ENCODE data around the gene AGTR1.

The AGTR1 gene

GRCh38 chr3:148697306-148698189 lies at the start of gene AGTR1:
TSS of gene AGTR1 (plus strand) at chr3:148697903. CDS start at chr3:148741036, 43,133 bp downstream.
- no peak for DNase-seq (ENCODE audit: low read depth in 4 of 4, low spot score in 1 of 4)

GRCh38 chr3:148648685-148649352 lies 48.9 kb upstream of the AGTR1 start:
- no peak for DNase-seq (ENCODE audit: low read depth in 4 of 4, low spot score in 1 of 4)

GRCh38 chr3:148651549-148651948 lies 46.2 kb upstream of the AGTR1 start:
- no peak for DNase-seq (ENCODE audit: low read depth in 4 of 4, low spot score in 1 of 4)

GRCh38 chr3:148654433-148654832 lies 43.3 kb upstream of the AGTR1 start:
- no peak for DNase-seq (ENCODE audit: low read depth in 4 of 4, low spot score in 1 of 4)

DNA sequence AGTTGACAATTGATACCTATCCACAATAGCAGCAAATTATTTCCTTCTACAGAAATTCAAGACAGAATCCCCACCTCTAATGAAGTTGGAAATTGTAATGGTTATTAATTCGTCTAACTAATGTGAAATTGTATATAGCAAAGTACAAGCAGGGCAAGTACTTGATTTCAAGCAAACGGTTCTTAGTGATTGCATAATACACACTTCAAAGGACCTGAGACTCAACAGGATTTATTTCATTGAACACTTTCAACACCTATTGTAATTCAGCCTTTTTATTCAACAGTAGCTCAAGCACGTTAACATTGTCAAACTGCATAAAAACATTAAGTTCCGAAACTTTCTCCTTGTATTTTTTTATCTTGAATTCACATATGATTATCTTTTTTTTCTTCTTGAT lies 40.2 kb upstream of the AGTR1 start:
- no peak for DNase-seq (ENCODE audit: low read depth in 4 of 4, low spot score in 1 of 4)

DNA sequence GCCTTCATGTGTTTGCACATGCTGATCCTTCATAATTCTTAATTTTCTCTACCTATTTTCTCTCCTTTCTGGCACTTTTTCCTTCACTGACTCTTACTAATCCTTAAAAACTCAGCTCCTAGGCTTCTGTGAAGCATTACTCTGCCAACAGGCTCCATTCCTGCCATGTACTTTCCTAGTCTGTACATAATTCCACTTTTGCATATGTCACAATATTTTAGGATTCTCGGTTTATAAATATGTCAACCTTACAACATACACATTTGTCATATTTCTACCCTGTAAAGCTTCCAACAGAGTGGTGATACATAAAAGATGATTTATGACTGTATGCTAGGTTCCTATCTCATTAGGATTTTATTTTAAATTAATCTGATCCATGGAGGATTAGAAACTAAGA lies 38.2 kb upstream of the AGTR1 start:
- no peak for DNase-seq (ENCODE audit: low read depth in 4 of 4, low spot score in 1 of 4)

DNA sequence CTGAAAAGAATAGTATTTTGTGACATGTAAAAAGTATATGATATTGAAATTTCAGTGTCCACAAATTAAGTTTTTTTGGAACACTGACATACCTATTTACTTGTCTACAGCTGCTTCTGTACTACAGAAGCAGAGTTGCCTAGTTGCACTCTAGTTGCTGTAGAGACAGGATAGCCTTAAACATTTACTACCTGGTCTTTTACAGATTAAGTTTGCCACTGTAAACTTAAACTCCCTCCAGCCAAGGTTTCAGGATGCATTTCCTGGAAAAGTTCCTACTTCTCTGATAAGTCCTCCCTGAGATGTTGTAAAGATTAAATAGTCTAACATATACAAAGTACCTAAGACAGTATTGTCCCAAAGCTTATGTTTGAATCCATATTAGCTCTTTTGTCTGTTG lies 17.4 kb upstream of the AGTR1 start:
- DNase-seq (ENCODE audit: low read depth in 4 of 4, low spot score in 1 of 4): no peak

GRCh38 chr3:148681080-148681479 lies 16.6 kb upstream of the AGTR1 start:
- DNase-seq (ENCODE audit: low read depth in 4 of 4, low spot score in 1 of 4): no peak

DNA sequence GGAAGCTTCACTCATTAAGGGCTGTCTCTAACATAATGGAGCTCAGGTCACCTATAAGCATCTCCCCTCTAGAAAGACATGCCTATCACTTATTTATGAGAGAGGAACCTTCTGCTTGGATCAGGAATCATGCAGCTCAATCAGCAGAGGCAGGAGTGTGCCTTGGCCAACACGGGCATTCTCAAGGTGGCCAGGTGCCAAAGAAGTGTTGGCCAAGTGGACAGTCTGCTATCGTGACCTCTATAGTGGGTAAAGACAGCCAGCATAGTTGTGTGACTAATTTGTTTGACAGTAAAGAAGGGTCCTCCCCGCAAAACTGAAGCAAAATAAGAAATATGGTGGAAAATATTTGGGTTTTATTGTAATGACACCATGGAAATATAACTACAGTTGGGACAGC lies 14.7 kb upstream of the AGTR1 start:
- DNase-seq (ENCODE audit: low read depth in 4 of 4, low spot score in 1 of 4): no peak

DNA sequence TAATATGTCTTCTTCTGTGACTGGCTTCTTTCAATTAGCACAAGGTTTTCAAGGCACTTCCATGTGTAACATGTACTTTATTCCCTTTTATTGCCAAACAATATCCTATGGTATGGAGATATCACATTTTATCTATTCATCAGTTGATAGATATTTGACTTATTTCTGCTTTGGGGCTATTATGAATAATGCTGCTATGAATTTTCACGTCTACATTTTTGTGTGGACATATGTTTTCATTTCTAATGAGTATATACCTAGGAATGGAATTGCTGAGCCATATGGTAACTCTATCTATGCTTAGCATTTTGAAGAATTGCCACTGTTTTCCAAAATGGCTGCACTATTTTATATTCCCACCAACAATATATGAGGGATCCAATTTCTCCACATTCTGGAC lies 3.6 kb upstream of the AGTR1 start:
- no peak for DNase-seq (ENCODE audit: low read depth in 4 of 4, low spot score in 1 of 4)

DNA sequence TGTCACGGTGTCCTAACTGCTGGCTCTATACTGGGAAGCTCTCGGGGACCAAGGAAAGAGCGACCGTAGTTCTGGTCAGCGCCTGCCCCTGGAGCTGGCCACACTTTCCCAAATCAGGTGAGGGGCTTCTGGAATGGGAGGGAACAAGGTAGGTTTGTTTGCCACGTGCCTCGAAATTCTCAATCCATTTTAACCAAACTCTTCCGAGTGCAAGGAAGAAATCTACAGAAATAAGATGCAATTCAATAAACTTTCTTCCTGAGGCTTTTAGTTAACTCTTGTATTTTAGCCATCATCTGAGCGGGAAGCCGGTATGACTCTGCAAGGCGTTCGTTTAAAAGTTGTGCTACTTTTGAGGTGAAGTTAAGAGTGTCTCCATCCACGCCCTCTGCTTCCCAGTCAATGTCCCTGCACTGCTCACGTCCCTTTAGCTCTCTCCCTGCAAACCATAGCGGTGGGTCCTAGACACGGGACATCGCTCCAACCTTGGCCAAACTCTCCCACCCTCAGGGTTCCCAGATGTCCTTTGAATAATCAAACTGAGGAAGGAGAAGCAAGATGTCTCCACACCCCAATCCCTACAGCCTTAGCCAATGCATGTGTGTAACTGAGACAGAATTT lies 597 bp downstream of the AGTR1 start:
- no peak for DNase-seq (ENCODE audit: low read depth in 4 of 4, low spot score in 1 of 4)

DNA sequence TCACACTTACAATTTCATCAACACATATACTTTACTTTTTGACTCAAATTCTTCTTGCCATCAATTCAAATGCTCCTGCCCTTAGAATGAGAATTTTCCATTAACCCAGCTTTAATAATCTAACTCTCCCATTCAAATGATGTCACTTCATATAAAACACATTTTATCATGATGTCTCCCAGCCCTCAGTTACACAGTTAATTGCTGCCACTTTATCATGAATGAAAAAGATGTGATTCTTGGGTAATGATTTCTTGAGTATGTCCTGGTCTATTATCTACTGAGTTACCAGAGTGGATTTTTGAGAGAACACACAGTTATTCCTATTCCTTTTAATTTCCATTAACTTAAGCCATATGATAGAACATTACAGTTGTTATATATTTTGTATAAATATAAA lies 7.6 kb downstream of the AGTR1 start:
- no peak for DNase-seq (ENCODE audit: low read depth in 4 of 4, low spot score in 1 of 4)

DNA sequence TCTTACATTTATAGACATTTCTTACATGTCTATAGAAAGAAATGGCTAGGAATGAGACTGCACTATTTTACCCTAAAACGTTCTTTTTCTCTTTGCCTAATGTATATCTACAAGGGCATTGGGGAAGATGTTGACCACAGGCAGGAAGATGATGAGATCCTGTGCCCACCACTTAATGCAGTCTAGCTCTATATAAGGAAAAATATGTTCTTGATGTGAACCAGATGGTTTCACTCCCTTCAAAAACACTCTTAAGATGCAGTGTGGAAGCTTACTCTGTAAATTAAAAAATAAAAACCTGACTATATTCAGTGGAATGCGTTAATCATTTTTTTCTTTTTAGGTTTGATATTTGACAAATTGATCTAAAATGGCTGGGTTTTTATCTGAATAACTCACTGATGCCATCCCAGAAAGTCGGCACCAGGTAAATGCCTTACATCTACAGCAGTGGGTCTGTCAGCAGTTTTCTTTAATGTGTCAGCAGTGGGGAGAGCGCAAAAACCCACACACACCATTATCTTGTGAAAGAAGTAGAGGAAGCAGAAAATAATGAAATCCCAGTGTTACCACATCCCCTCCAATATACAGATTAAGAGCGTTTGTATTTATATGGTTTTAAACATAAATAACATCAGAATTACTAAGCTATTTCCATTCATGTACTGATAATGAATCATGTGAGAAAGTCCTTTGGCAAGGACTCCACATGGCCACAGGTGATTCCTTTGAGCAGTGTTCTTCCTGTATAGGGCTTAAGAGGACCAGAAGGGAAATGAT lies 10.1 kb downstream of the AGTR1 start:
- DNase-seq (ENCODE audit: low read depth in 4 of 4, low spot score in 1 of 4): no peak

DNA sequence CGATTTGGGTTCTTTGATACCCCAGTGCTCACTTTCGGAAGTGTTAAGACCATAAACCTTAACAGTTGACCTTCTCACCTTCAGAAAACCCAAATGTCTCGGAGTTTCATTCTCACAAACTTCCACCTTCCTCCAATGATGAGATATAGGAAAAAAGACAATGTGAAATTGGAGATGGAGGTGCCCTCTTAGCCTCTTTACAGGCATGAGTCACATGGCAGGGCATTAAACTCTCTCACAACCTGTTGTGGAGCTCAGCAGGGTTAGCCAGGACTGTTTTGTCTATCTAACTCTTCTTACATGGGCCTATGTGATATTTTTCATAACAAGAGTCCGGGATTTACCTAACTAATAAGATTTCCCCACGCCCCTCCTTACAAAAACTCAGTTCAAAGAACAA lies 10.7 kb downstream of the AGTR1 start:
- DNase-seq (ENCODE audit: low read depth in 4 of 4, low spot score in 1 of 4): no peak

- DNase-seq (ENCODE audit: low read depth in 4 of 4, low spot score in 1 of 4): no peak
Observed at GRCh38 chr3:148709560-148710253, 12.0 kb downstream of the AGTR1 start.

DNA sequence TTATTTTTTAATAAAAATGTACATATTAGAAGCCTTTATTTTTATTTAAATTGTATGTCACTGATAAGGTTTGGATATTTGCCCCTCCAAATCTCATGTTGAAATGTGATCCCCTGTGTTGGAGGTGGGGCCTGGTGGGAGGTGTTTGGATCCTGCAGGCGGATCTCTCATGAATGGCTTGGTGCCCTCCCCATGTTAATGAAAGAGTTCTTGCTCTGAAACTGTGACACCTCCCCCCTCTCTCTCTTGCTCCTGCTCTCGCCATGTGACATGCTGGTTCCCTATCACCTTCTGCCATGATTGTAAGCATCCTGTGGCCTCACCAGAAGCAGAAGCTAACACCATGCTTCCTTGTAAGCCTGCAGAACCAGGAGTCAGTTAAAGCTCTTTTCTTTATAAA lies 13.0 kb downstream of the AGTR1 start:
- DNase-seq (ENCODE audit: low read depth in 4 of 4, low spot score in 1 of 4): no peak

GRCh38 chr3:148711981-148712666 lies 14.4 kb downstream of the AGTR1 start:
- DNase-seq (ENCODE audit: low read depth in 4 of 4, low spot score in 1 of 4): no peak

- no peak for DNase-seq (ENCODE audit: low read depth in 4 of 4, low spot score in 1 of 4)
Observed at GRCh38 chr3:148714521-148714920, 16.8 kb downstream of the AGTR1 start.

- DNase-seq (ENCODE audit: low read depth in 4 of 4, low spot score in 1 of 4): no peak
Observed at GRCh38 chr3:148716657-148717056, 19.0 kb downstream of the AGTR1 start.

- no peak for DNase-seq (ENCODE audit: low read depth in 4 of 4, low spot score in 1 of 4)
Observed at GRCh38 chr3:148717885-148718561, 20.3 kb downstream of the AGTR1 start.
